Tibial artery (tissue), 4 donors: Measurements from ENCODE around the gene CHST11.

Experiments
- DNase-seq, 2 donors: peaks; one replicate each; pipeline ENCODE4 v3.0.0-alpha.2; 2019
- H3K27ac ChIP-seq, 2 donors: fragments of 200-600 bp; sonication (generic) in 1 of 2; 1 replicate in 1 of 2; 2 replicates in 1 of 2; pipeline ENCODE4 v1.5.1; 2018 to 2019; ENCODE audit warnings: mild to moderate bottlenecking in 1 of 2
- H3K27me3 ChIP-seq, 2 donors: fragments of 200-600 bp; sonication (generic) in 1 of 2; one replicate each; pipeline versions ENCODE4 v1.5.1 to v1.6.0; 2016 to 2019
- H3K36me3 ChIP-seq, 3 donors: fragments of 200-600 bp; sonication (generic) in 2 of 3; one replicate each; pipeline ENCODE4 v1.5.1; 2016 to 2019; ENCODE audit warnings: mild to moderate bottlenecking in 2 of 3
- H3K4me1 ChIP-seq, 4 donors: fragments of 200-600 bp; sonication (generic) in 2 of 4; 1 replicate in 3 of 4; 2 replicates in 1 of 4; pipeline ENCODE4 v1.5.1; 2016 to 2019
- H3K4me3 ChIP-seq, 2 donors: fragments of 200-600 bp; sonication (generic) in 1 of 2; 1 replicate in 1 of 2; 2 replicates in 1 of 2; pipeline ENCODE4 v1.5.1; 2018 to 2019; ENCODE audit warnings: mild to moderate bottlenecking in 2 of 2
- H3K9me3 ChIP-seq, 3 donors: fragments of 200-600 bp; sonication (generic) in 1 of 3; one replicate each; pipeline ENCODE4 v1.5.1; 2016 to 2019
- intact Hi-C: fragments of 100-400 bp; cut with DNase I; formaldehyde crosslinking; loops from one replicate; pipeline ENCODE4 v1.15.0; 2023; ENCODE audit warnings: low total_unique reads
- TF ChIP-seq, protein P1 (sequence below), 2 experiments: fragments of 200-600 bp in 1 of 2; fragments of 450-650 bp in 1 of 2; IDR thresholded peaks; one replicate each; pipeline ENCODE4 v1.5.1; 2017 to 2019; ENCODE audit warnings: antibody characterized with exemption in 2 of 2, mild to moderate bottlenecking in 1 of 2, moderate library complexity in 1 of 2

The CHST11 gene

DNA sequence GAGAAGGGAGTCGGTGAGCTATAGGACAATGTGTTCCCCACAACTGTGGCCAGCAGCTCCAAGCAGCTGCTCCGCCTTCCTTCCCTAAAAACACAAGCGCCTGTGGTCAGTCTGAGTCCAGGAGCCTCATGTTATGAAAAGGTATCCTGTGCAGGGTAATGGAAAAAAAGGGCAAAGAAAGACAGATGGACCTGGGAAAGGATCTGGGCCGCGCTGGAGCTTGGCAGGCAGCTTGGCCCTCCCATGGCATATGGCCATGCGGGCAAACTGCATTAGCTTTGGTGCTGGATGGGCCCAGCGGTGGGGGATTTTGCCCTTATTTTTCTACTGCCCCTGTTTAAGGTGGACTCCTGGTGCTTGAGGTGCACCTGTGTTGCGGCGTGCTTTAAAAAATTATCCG, 23.7 kb upstream of the CHST11 start:
- no peak overlapping the region for H3K27ac ChIP-seq
- no peak overlapping the region for H3K4me3 ChIP-seq
- H3K36me3 ChIP-seq: no peaks in the 10 kb centered on the region
- H3K27me3 ChIP-seq: no peaks in the 10 kb centered on the region
- TF ChIP-seq, protein P1, sequence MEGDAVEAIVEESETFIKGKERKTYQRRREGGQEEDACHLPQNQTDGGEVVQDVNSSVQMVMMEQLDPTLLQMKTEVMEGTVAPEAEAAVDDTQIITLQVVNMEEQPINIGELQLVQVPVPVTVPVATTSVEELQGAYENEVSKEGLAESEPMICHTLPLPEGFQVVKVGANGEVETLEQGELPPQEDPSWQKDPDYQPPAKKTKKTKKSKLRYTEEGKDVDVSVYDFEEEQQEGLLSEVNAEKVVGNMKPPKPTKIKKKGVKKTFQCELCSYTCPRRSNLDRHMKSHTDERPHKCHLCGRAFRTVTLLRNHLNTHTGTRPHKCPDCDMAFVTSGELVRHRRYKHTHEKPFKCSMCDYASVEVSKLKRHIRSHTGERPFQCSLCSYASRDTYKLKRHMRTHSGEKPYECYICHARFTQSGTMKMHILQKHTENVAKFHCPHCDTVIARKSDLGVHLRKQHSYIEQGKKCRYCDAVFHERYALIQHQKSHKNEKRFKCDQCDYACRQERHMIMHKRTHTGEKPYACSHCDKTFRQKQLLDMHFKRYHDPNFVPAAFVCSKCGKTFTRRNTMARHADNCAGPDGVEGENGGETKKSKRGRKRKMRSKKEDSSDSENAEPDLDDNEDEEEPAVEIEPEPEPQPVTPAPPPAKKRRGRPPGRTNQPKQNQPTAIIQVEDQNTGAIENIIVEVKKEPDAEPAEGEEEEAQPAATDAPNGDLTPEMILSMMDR (IDR thresholded peaks at IDR 0.05): no peak
- intact Hi-C loops: no loop called here
- DNase-seq: no peak
- no peaks in the 10 kb centered on the region for H3K9me3 ChIP-seq
- no peaks in the 10 kb centered on the region for H3K4me1 ChIP-seq

GRCh38 chr12:104434129-104434528, 22.6 kb upstream of the CHST11 start:
- no peaks in the 10 kb centered on the region for H3K4me1 ChIP-seq
- intact Hi-C loops: no loop called here

DNA sequence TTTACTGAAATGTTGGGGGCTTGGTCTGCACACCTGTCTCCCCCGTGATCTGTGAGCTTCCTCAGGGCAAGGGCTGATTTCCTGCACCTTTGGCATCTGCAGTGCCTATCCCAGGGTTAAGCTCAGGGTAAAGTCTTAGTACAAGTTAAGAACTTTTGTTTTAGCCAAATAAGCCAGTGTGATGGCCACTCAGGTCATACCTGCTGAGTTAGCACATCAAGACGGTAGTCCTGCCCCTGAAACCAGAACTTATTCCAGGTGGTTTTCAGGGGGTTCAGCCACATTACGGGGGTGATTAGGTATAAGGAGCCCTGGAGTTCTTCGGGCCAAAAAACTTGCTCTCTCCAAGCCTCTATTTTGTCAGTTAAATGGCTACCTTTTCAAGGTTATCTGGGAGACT, 21.6 kb upstream of the CHST11 start:
- no peak overlapping the region for H3K4me3 ChIP-seq
- H3K36me3 ChIP-seq: no peaks in the 10 kb centered on the region
- intact Hi-C loops: no loop called here
- TF ChIP-seq, protein P1 (IDR thresholded peaks at IDR 0.05): no peak
- no peaks in the 10 kb centered on the region for H3K27me3 ChIP-seq
- no peak for DNase-seq
- no peaks in the 10 kb centered on the region for H3K9me3 ChIP-seq
- H3K27ac ChIP-seq: no peak overlapping the region
- no peaks in the 10 kb centered on the region for H3K4me1 ChIP-seq

More at GRCh38 chr12:104434129-104434528, 22.6 kb upstream of the CHST11 start:
- Histone ChIP-seq H3K27me3 (no peaks in the 10 kb centered on the region), H3K9me3 (no peaks in the 10 kb centered on the region), H3K4me3 (no peak overlapping the region), H3K36me3 (no peaks in the 10 kb centered on the region), H3K27ac (no peak overlapping the region)
- TF ChIP-seq, protein P1 (IDR thresholded peaks at IDR 0.05): no peak
- no peak for DNase-seq

GRCh38 chr12:104435765-104436164, 21.0 kb upstream of the CHST11 start:
- intact Hi-C loops: no loop called here
- H3K36me3 ChIP-seq: no peaks in the 10 kb centered on the region
- TF ChIP-seq, protein P1 (IDR thresholded peaks at IDR 0.05): no peak
- no peak overlapping the region for H3K4me3 ChIP-seq
- no peaks in the 10 kb centered on the region for H3K4me1 ChIP-seq
- no peaks in the 10 kb centered on the region for H3K9me3 ChIP-seq
- no peaks in the 10 kb centered on the region for H3K27me3 ChIP-seq
- no peak for DNase-seq
- H3K27ac ChIP-seq: no peak overlapping the region

GRCh38 chr12:104436790-104437189, 20.0 kb upstream of the CHST11 start:
- Histone ChIP-seq H3K4me1 (no peaks in the 10 kb centered on the region), H3K9me3 (no peaks in the 10 kb centered on the region), H3K36me3 (no peaks in the 10 kb centered on the region), H3K4me3 (no peak overlapping the region), H3K27me3 (no peaks in the 10 kb centered on the region), H3K27ac (no peak overlapping the region)
- TF ChIP-seq, protein P1 (IDR thresholded peaks at IDR 0.05): no peak
- DNase-seq: no peak
- intact Hi-C loops: no loop called here

DNA sequence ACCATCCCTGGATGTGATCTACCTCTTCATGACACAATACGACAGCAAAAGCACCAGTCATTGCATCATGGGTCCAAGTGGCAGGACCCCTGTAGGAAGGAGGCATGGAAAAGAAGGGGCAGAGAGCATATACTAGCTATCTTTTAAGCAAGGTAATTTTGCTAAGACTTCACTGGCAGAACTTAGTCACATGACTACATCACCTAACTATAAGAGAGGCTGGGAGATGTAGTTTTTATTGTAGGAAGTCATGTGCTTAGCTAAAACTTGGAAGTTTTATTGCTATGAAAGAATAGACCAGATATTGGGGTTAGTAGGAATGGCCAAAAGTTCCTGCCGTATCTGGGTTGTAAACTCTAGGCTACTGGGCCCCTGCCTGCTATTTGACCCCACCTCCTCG, 18.6 kb upstream of the CHST11 start:
- DNase-seq: no peak
- Histone ChIP-seq H3K4me1 (no peaks in the 10 kb centered on the region), H3K9me3 (no peaks in the 10 kb centered on the region), H3K36me3 (no peaks in the 10 kb centered on the region), H3K4me3 (no peak overlapping the region), H3K27me3 (no peaks in the 10 kb centered on the region), H3K27ac (no peak overlapping the region)
- TF ChIP-seq, protein P1 (IDR thresholded peaks at IDR 0.05): no peak
- intact Hi-C loops: no loop called here
